ENCODE results near the gene CES5A.
"Not testable (repeated sequence)": the region's sequence is repeated elsewhere in the genome, so short reads cannot be mapped to it uniquely, and the experiment has no call there.

GRCh38 chr16:55816222-55816621 is 59.0 kb downstream of the CES5A start:
- not testable (repeated sequence) for TF ChIP-seq CTCF (IDR thresholded peaks at IDR 0.05; ENCODE audit: borderline replicate concordance, extremely low read depth, low read length, poor library complexity, severe bottlenecking); EZH2 (IDR thresholded peaks at IDR 0.05; ENCODE audit: borderline replicate concordance, low read depth, low read length, severe bottlenecking)

All from DND-41 (cell line).